IPS-NIHi7 (cell line): Measurements from ENCODE around the gene LTBP3.
A peak's percentile ranks its signal among the peaks of the same experiment; 100 is the strongest.
"Not testable (repeated sequence)": the region's sequence is repeated elsewhere in the genome, so short reads cannot be mapped to it uniquely, and the experiment has no call there.

Experiments
- DNase-seq: peaks from one replicate; pipeline ENCODE4 v3.0.0; 2012; ENCODE audit warnings: mixed read lengths; ENCODE audit errors: extremely low spot score

Gene LTBP3

DNA sequence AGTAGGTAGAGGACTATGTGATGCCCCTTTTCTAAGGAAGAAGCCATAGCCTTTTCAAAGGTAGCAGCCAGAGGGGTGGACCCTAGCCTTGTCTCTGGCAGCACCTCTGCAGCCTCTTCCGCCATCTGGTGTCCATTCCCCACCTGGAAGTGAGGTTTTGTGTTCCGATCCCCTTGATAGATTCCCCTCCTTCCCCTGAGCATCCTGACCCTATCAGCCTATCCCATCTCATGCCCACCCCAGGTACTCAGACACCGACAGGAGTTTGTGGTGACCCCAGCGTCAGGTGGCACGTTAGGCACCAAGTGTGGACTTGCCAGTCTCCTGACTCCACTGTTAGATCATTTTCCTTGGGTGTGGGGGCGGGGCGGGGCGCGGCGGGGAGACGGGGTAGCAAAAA is 13.8 kb upstream of the LTBP3 start:
- no peak for DNase-seq

GRCh38 chr11:65571420-65571819 is 13.3 kb upstream of the LTBP3 start:
- no peak for DNase-seq

GRCh38 chr11:65569973-65570918 is 12.1 kb upstream of the LTBP3 start, which contains the start of gene ZNRD2:
ZNRD2 (plus strand) TSS chr11:65570477; CDS start chr11:65570492, 15 bp downstream.
- peak; percentile 95 for DNase-seq

DNA sequence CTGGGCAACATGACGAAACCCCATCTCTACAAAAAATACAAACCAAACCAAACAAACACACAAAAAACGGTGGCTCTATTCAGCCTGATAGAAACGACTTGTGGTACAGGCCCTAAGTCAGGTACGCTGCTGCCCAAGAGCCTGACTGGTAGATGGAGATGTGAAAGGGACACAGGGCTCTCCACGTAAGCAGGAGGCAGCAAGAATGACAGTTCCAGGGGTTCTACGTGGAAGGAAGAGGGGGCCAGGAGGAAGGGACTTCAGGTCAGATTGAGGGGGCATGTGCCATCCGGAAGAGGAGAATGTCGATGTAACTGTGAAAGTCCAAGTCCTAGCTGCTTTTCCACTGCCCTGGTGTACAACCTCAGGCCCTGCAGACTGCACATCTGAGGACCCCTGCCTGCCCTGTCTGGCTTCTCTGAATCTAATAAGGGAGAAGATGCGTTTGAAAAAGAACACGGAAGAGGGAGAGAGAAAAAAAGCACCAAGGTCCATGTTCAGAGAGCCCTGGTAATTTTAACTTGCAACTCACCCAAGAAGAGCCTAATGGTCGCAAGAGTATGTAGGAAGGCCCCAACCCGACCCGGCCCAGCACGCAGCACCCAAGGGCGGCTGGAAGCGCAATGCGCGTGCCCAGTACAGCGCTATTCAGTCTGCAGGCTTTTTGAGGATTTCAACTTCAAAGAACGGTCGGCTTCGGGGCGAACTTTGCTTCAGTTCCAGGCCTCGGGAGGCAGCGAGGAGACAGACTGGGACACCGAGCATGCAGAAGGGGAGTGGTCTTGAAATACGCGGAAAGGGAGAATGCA is 11.2 kb upstream of the LTBP3 start:
- DNase-seq, result no peak

GRCh38 chr11:65565624-65566453 is 7.7 kb upstream of the LTBP3 start:
- no peak for DNase-seq

DNA sequence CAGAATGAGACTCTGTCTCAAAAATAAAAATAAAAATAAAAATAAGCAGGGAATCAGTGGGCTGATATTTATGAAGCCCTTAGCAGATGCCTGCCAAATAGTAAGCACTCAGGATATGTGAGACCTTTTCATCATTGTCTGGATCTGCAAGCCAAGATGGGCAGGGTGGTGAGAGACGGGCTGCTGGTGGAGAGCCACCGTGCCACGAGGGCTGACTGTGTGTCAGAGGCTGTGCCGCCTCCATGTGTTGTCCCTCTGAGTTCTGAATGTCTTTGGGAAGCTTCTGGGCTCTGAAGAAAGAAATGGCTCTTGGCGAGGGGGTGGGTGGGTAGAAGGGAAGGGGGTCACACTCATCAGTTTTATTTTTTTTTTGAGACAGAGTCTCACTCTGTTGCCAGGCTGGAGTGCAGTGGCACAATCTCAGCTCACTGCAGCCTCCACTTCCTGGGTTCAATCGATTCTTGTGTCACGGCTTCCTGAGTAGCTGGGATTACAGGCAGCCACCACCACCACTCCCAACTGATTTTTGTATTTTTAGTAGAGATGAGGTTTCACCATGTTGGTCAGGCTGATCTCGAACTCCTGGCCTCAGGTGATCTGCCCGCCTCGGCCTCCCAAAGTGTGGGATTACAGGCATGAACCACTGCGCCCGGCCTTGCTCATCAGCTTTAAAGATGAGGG is 6.9 kb upstream of the LTBP3 start:
- not testable (repeated sequence) for DNase-seq

DNA sequence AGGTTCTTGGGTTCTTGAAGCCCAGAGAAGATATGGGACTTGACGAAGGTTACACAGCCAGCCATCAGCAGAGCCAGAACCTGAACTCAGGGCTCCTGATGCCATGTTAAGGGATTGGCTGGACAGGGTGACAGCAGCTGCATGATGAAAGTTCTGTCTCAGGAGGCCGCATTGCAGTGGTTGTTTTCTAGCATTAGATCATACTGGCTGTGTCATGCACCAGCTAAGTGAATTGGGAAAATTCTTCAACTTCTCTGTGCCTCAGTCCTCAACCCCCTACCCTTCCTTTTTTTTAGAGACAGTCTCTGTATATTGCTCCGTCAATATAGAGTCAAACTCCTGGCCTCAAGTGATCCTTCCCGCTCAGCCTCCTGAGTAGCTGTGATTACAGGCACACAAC is 5.4 kb upstream of the LTBP3 start:
- DNase-seq, result no peak

GRCh38 chr11:65562788-65563187 is 4.6 kb upstream of the LTBP3 start:
- DNase-seq, result no peak

- DNase-seq, result no peak
These were observed 3.9 kb upstream of the LTBP3 start for GRCh38 chr11:65562020-65562419.

- peak; percentile 71 for DNase-seq
These were observed 2.6 kb upstream of the LTBP3 start for GRCh38 chr11:65560555-65561418.

GRCh38 chr11:65559951-65560537 is 1.9 kb upstream of the LTBP3 start:
- DNase-seq, result no peak

- no peak for DNase-seq
These were observed 1.4 kb upstream of the LTBP3 start for GRCh38 chr11:65559535-65559934.

DNA sequence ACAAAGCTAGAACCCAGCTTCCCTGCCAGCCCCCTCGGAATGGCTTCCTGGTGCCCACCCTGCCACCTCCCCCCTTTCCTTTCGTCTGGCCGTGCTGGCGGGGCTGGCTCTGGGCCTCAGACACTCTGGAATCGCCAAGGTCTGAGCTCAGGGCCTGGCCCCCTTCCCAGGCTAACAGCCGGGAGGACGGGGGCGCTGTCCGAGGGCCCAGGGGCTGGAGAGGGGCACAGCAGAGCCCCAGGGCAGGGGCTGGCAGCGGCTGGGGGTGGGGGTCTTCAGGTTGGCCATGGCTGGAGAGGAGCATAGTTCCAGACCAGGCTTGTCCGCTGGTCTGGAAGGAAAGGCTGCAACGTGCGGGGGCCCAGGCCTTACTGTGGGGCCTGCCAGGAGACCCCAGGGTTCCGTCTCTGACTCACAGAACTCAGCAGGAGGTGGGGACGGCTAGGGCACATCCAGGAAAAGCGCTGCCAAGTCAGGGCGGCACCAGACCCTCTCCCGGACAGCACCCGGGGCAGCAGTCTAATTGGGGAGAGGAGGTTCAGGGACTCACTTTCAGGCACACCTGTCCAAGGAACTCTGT is 861 bp upstream of the LTBP3 start:
- DNase-seq, result no peak

- no peak for DNase-seq
These were observed 718 bp downstream of the LTBP3 start for GRCh38 chr11:65557280-65558001.

- no peak for DNase-seq
These were observed 1.5 kb downstream of the LTBP3 start for GRCh38 chr11:65556470-65557279.

GRCh38 chr11:65555693-65556231 is 2.4 kb downstream of the LTBP3 start:
- DNase-seq, result no peak

- DNase-seq, result no peak
These were observed 3.2 kb downstream of the LTBP3 start for GRCh38 chr11:65554842-65555430.
